VCaP (cell line): ENCODE results near the gene RNF145.
A peak's percentile ranks its signal among the peaks of the same experiment; 100 is the strongest.
"Not testable (repeated sequence)": the region's sequence is repeated elsewhere in the genome, so short reads cannot be mapped to it uniquely, and the experiment has no call there.

Source experiments
- H3K27ac ChIP-seq: fragments of 450-650 bp; 2 replicates; pipeline ENCODE4 v1.5.1; 2017
- CTCF ChIP-seq: fragments of 450-650 bp; conservative IDR thresholded peaks from 2 replicates; pipeline ENCODE4 v1.5.1; 2017; ENCODE audit warnings: mild to moderate bottlenecking, moderate library complexity

The RNF145 gene

GRCh38 chr5:159155960-159156359, 53.4 kb downstream of the RNF145 start:
- H3K27ac ChIP-seq: no peak overlapping the region
- no peak for TF ChIP-seq CTCF

- TF ChIP-seq CTCF: no peak
Observed at GRCh38 chr5:159152876-159153275, 56.5 kb downstream of the RNF145 start.

GRCh38 chr5:159149085-159149484, 60.3 kb downstream of the RNF145 start:
- H3K27ac ChIP-seq: no peak overlapping the region
- TF ChIP-seq CTCF: no peak

More at GRCh38 chr5:159152876-159153275, 56.5 kb downstream of the RNF145 start:
- no peak overlapping the region for H3K27ac ChIP-seq

GRCh38 chr5:159147976-159148375, 61.4 kb downstream of the RNF145 start:
- H3K27ac ChIP-seq: no peak overlapping the region
- TF ChIP-seq CTCF: no peak

- no peak overlapping the region for H3K27ac ChIP-seq
- no peak for TF ChIP-seq CTCF
Observed at GRCh38 chr5:159146839-159147238, 62.5 kb downstream of the RNF145 start.

GRCh38 chr5:159145160-159145559, 64.2 kb downstream of the RNF145 start:
- not testable (repeated sequence) for H3K27ac ChIP-seq

GRCh38 chr5:159139802-159140201, 69.6 kb downstream of the RNF145 start:
- no peak overlapping the region for H3K27ac ChIP-seq
- TF ChIP-seq CTCF: no peak

- H3K27ac ChIP-seq: peak overlapping the region; percentile 6; the same call in 1 of the 2 replicates
- TF ChIP-seq CTCF: no peak
Observed at GRCh38 chr5:159135896-159136531, 73.3 kb downstream of the RNF145 start.
